Peyer's patch (tissue), 4 donors: ENCODE measurements around the gene ATP11B.

Experiments used
- POLR2A ChIP-seq, 2 donors: fragments of 450-650 bp; IDR thresholded peaks; one replicate each; pipeline ENCODE4 v1.5.1; 2017; ENCODE audit warnings: antibody characterized with exemption in 2 of 2, mild to moderate bottlenecking in 2 of 2, moderate library complexity in 2 of 2
- TF ChIP-seq, protein P1 (sequence below), 6 experiments: fragments of 450-650 bp in 4 of 6; fragments of 200-600 bp in 2 of 6; sonication (generic) in 1 of 6; IDR thresholded peaks; one replicate each; pipeline ENCODE4 v1.5.1; 2017 to 2019; ENCODE audit warnings: antibody characterized with exemption in 6 of 6, mild to moderate bottlenecking in 3 of 6, moderate library complexity in 1 of 6

- TF ChIP-seq, protein P1, sequence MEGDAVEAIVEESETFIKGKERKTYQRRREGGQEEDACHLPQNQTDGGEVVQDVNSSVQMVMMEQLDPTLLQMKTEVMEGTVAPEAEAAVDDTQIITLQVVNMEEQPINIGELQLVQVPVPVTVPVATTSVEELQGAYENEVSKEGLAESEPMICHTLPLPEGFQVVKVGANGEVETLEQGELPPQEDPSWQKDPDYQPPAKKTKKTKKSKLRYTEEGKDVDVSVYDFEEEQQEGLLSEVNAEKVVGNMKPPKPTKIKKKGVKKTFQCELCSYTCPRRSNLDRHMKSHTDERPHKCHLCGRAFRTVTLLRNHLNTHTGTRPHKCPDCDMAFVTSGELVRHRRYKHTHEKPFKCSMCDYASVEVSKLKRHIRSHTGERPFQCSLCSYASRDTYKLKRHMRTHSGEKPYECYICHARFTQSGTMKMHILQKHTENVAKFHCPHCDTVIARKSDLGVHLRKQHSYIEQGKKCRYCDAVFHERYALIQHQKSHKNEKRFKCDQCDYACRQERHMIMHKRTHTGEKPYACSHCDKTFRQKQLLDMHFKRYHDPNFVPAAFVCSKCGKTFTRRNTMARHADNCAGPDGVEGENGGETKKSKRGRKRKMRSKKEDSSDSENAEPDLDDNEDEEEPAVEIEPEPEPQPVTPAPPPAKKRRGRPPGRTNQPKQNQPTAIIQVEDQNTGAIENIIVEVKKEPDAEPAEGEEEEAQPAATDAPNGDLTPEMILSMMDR (IDR thresholded peaks at IDR 0.05): no peak
- TF ChIP-seq POLR2A (IDR thresholded peaks at IDR 0.05): no peak
Observed at GRCh38 chr3:182914341-182914740, 121.0 kb downstream of the ATP11B start.
